IMR-90 (cell line): ENCODE results near the gene ZDHHC12. TPM values are rescaled to one million over a fixed set of nuclear protein-coding genes. Genes with fewer than 3 reads are reported as not detected.

ENCODE experiments used
- ATAC-seq: fragments of 200-7000 bp; cut with Tn5 transposase; 2 replicates; pipeline ENCODE4 v1.9.1; 2020; ENCODE audit warnings: low read depth, mild to moderate bottlenecking, moderate library complexity
- BruUV-seq: library from RNA; stranded (reverse); fragments of 400-500 nt; replicated peaks from 2 replicates; lab custom pipeline; 2021; lab: Mats Ljungman, UMichigan
- CTCF ChIA-PET: fragments of 300-600 bp; formaldehyde crosslinking; extraction: SDS; loops from one replicate; lab custom pipeline; 2021; ENCODE audit warnings: antibody characterized with exemption; lab: Yijun Ruan, JAX
- POLR2A ChIA-PET: fragments of 300-600 bp; sonication (Branson Sonifier 250); formaldehyde crosslinking; loops from one replicate; lab custom pipeline; 2022; ENCODE audit warnings: antibody characterized with exemption; ENCODE audit not compliant: unreplicated experiment; lab: Charles Lee
- DNase-seq: peaks from one replicate; pipeline ENCODE4 v3.0.0; 2013
- H2AFZ ChIP-seq: replicated peaks from 2 replicates; pipeline ENCODE3; 2013; ENCODE audit warnings: low read length, mild to moderate bottlenecking; ENCODE audit not compliant: poor library complexity
- H2AK5ac ChIP-seq: 2 replicates; pipeline ENCODE4 v1.6.1; 2013; ENCODE audit warnings: low read depth, low read length, inconsistent platforms
- H2AK9ac ChIP-seq: replicated peaks from 2 replicates; pipeline ENCODE3; 2013; ENCODE audit warnings: mild to moderate bottlenecking, low read depth, low read length, moderate library complexity; ENCODE audit not compliant: poor library complexity
- H2BK120ac ChIP-seq: 2 replicates; pipeline ENCODE4 v1.6.1; 2013; ENCODE audit warnings: low read depth, low read length, inconsistent platforms
- H2BK15ac ChIP-seq: 3 replicates; pipeline ENCODE4 v1.6.1; 2013; ENCODE audit warnings: low read depth, low read length, inconsistent platforms
- H2BK20ac ChIP-seq: 2 replicates; pipeline ENCODE4 v1.6.1; 2013; ENCODE audit warnings: low read depth, mild to moderate bottlenecking, inconsistent platforms, low read length, moderate library complexity
- H2BK5ac ChIP-seq: 2 replicates; pipeline ENCODE4 v1.6.1; 2013; ENCODE audit warnings: mild to moderate bottlenecking, low read depth, low read length, inconsistent platforms; ENCODE audit not compliant: poor library complexity, severe bottlenecking
- H3K14ac ChIP-seq: replicated peaks from 2 replicates; pipeline ENCODE4 v1.6.1; 2013; ENCODE audit warnings: low read depth, low read length, inconsistent platforms
- H3K18ac ChIP-seq: 2 replicates; pipeline ENCODE4 v1.6.1; 2013; ENCODE audit warnings: low read depth, low read length, control low read depth
- H3K23ac ChIP-seq: 2 replicates; pipeline ENCODE4 v1.6.1; 2013; ENCODE audit warnings: low read depth, low read length, inconsistent platforms
- H3K27ac ChIP-seq: 2 replicates; pipeline ENCODE4 v1.5.1; 2013; ENCODE audit warnings: mild to moderate bottlenecking, control low read depth, low read length; ENCODE audit not compliant: insufficient read depth
- H3K27me3 ChIP-seq: 2 replicates; pipeline ENCODE4 v1.6.1; 2013; ENCODE audit warnings: low read length; ENCODE audit not compliant: control insufficient read depth, insufficient read depth
- H3K36me3 ChIP-seq: 2 replicates; pipeline ENCODE4 v1.6.1; 2013; ENCODE audit warnings: low read length, mixed read lengths; ENCODE audit not compliant: control insufficient read depth, insufficient read depth
- H3K4ac ChIP-seq: 2 replicates; pipeline ENCODE4 v1.6.1; 2013; ENCODE audit warnings: low read depth, low read length, inconsistent platforms
- H3K4me1 ChIP-seq: 2 replicates; pipeline ENCODE4 v1.6.1; 2013; ENCODE audit warnings: low read length, mixed read lengths; ENCODE audit not compliant: control insufficient read depth, insufficient read depth
- H3K4me2 ChIP-seq: 2 replicates; pipeline ENCODE4 v1.6.1; 2013; ENCODE audit warnings: low read depth, mild to moderate bottlenecking, control low read depth, low read length, moderate library complexity
- H3K4me3 ChIP-seq: 2 replicates; pipeline ENCODE4 v1.5.1; 2013; ENCODE audit warnings: low read depth, mild to moderate bottlenecking, control low read depth, low read length, moderate library complexity; ENCODE audit not compliant: insufficient read depth
- H3K56ac ChIP-seq: 2 replicates; pipeline ENCODE4 v1.6.1; 2013; ENCODE audit warnings: low read length, inconsistent platforms; ENCODE audit not compliant: insufficient read depth; ENCODE audit errors: extremely low read depth
- H3K79me1 ChIP-seq, 2 experiments: 2 replicates each; pipeline ENCODE4 v1.6.1; 2013; ENCODE audit warnings: low read length in 2 of 2, inconsistent platforms in 1 of 2, low read depth in 1 of 2
- H3K9ac ChIP-seq: 2 replicates; pipeline ENCODE4 v1.6.1; 2013; ENCODE audit warnings: low read depth, low read length, control low read depth
- H3K9me1 ChIP-seq: 2 replicates; pipeline ENCODE4 v1.6.1; 2013; ENCODE audit warnings: low read length, inconsistent platforms; ENCODE audit not compliant: insufficient read depth
- H3K9me3 ChIP-seq: 2 replicates; pipeline ENCODE4 v1.6.1; 2013; ENCODE audit warnings: low read length; ENCODE audit not compliant: control insufficient read depth, insufficient read depth
- H4K20me1 ChIP-seq: 2 replicates; pipeline ENCODE4 v1.6.1; 2013; ENCODE audit warnings: low read length, inconsistent platforms; ENCODE audit not compliant: insufficient read depth
- H4K5ac ChIP-seq: 2 replicates; pipeline ENCODE4 v1.6.1; 2013; ENCODE audit warnings: mild to moderate bottlenecking, low read depth, low read length, control low read depth
- H4K8ac ChIP-seq, 2 experiments: 2 replicates each; pipeline ENCODE4 v1.6.1; 2013; ENCODE audit warnings: low read depth in 2 of 2, low read length in 2 of 2, control low read depth in 1 of 2, inconsistent platforms in 1 of 2
- H4K91ac ChIP-seq: 2 replicates; pipeline ENCODE4 v1.6.1; 2013; ENCODE audit warnings: low read depth, low read length, inconsistent platforms; ENCODE audit not compliant: insufficient read depth
- BHLHE40 ChIP-seq: fragments of 150-350 bp; IDR thresholded peaks from 2 replicates; pipeline ENCODE4 v1.6.1; 2016; ENCODE audit warnings: mild to moderate bottlenecking, low read depth, low read length
- MAFK ChIP-seq: IDR thresholded peaks from 2 replicates; pipeline ENCODE4 v1.6.1; 2012; ENCODE audit warnings: low read depth, low read length, improper control_type of control experiment
- MAZ ChIP-seq: IDR thresholded peaks from 2 replicates; pipeline ENCODE4 v1.6.1; 2012; ENCODE audit warnings: low read depth, mild to moderate bottlenecking, low read length, improper control_type of control experiment, moderate library complexity, borderline replicate concordance
- POLR2A ChIP-seq: IDR thresholded peaks from 2 replicates; pipeline ENCODE4 v1.6.1; 2012; ENCODE audit warnings: mild to moderate bottlenecking, low read depth, low read length
- RAD21 ChIP-seq: IDR thresholded peaks from 2 replicates; pipeline ENCODE4 v1.6.1; 2012; ENCODE audit warnings: low read length, improper control_type of control experiment
- RCOR1 ChIP-seq: IDR thresholded peaks from 2 replicates; pipeline ENCODE4 v1.6.1; 2012; ENCODE audit warnings: mild to moderate bottlenecking, low read length, improper control_type of control experiment; ENCODE audit not compliant: insufficient replicate concordance
- RFX5 ChIP-seq: IDR thresholded peaks from 2 replicates; pipeline ENCODE4 v1.8.0; 2012; ENCODE audit warnings: low read depth, mild to moderate bottlenecking, low read length, moderate library complexity
- SMC3 ChIP-seq: fragments of 150-350 bp; IDR thresholded peaks from 2 replicates; pipeline ENCODE4 v1.6.1; 2016; ENCODE audit warnings: low read depth, mild to moderate bottlenecking, antibody characterized with exemption, low read length, moderate library complexity
- WGBS, 2 experiments: methylation state at CpG; one replicate each; pipeline versions ENCODE4 v1.1.5 to v1.1.7; 2013; ENCODE audit warnings: missing lambda C conversion rate in 2 of 2; ENCODE audit not compliant: insufficient read length in 1 of 2; ENCODE audit errors: extremely low coverage in 2 of 2; 5-methylcytosine and 5-hydroxymethylcytosine counted together
- dilution Hi-C: fragments of 300-500 bp; cut with HindIII; formaldehyde crosslinking; loops from one replicate; pipeline ENCODE4 v1.14.3; 2018; ENCODE audit warnings: low sequenced_read_pairs; ENCODE audit not compliant: unreplicated experiment
- in situ Hi-C: fragments of 300-500 bp; cut with MboI; formaldehyde crosslinking; loops from 3 replicates; pipeline ENCODE4 v1.14.3; 2019; ENCODE audit warnings: low sequenced_read_pairs, inconsistent platforms, mixed read lengths
- intact Hi-C: fragments of 100-400 bp; cut with micrococcal nuclease; formaldehyde crosslinking; loops from 2 replicates; pipeline ENCODE4 v1.10.0; 2022
- polyA plus RNA-seq, 3 experiments: library from polyadenylated mRNA; depleted of rRNA; stranded (reverse); fragments of >200 nt; gene quantifications; 2 replicates each; pipeline ENCODE4 v1.2.3, GENCODE V29; 2012; ENCODE audit warnings: low replicate concordance in 1 of 3
- total RNA-seq: library from RNA; depleted of rRNA; stranded (reverse); fragments of >200 nt; gene quantifications from 2 replicates; pipeline ENCODE4 v1.2.3, GENCODE V29; 2012
- TF ChIP-seq, protein P1 (sequence below): fragments of 150-350 bp; IDR thresholded peaks from 2 replicates; pipeline ENCODE4 v1.6.1; 2016; ENCODE audit warnings: low read depth, mild to moderate bottlenecking, low read length, moderate library complexity, borderline replicate concordance

Gene ZDHHC12
- total and polyA plus RNA-seq, 2 of the 4 experiments (the other 2 are of a cell fraction), result 16.7 to 60.7 TPM

DNA sequence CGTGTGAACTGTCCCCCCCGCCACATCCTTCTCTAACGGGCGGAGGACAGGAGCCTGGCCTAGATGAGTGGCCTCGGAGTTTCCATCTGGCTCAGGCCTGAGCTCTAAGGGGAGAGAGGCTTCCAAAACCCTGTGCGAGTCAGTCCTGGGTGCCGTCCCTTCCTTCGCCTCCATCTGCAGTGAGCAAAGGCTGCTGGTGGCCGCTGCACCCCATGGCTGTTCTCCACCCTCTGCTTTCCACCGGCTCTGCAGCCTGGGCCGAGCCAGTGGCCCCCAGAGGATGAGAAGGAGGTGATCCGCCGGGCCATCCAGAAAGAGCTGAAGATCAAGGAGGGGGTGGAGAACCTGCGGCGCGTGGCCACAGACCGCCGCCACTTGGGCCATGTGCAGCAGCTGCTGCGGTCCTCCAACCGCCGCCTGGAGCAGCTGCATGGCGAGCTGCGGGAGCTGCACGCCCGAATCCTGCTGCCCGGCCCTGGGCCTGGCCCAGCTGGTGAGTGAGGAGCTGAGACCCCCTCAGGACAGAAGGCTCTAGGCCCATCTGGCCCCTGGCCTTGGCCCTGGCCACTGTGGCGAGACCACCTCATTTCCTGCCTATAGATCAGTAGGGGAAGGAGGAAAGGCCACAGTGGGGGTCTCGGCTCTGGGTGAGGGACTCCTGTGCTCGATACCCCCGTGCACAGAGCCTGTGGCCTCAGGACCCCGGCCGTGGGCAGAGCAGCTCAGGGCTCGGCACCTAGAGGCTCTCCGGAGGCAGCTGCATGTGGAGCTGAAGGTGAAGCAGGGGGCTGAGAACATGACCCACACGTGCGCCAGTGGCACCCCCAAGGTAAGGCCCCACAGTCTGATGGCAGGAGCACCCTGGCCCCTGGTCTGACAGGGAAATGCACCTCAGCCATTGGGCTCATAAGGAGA is 18.6 kb downstream of the ZDHHC12 start:
- H3K56ac ChIP-seq, result no peak overlapping the region
- no peak overlapping the region for H3K14ac ChIP-seq
- no peak overlapping the region for H3K4me2 ChIP-seq
- no peak overlapping the region for H3K4me3 ChIP-seq
- no peak overlapping the region for H4K8ac ChIP-seq
- no peak overlapping the region for H3K27ac ChIP-seq
- H2BK120ac ChIP-seq, result no peak overlapping the region
- no TSS peak for BruUV-seq
- in situ Hi-C loops, result no loop called here
- H3K18ac ChIP-seq, result no peak overlapping the region
- H2BK5ac ChIP-seq, result no peak overlapping the region
- TF ChIP-seq, protein P1, sequence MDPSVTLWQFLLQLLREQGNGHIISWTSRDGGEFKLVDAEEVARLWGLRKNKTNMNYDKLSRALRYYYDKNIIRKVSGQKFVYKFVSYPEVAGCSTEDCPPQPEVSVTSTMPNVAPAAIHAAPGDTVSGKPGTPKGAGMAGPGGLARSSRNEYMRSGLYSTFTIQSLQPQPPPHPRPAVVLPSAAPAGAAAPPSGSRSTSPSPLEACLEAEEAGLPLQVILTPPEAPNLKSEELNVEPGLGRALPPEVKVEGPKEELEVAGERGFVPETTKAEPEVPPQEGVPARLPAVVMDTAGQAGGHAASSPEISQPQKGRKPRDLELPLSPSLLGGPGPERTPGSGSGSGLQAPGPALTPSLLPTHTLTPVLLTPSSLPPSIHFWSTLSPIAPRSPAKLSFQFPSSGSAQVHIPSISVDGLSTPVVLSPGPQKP, result no peak
- no peak for TF ChIP-seq RAD21
- TF ChIP-seq RCOR1, result no peak
- no peak for TF ChIP-seq RFX5
- TF ChIP-seq MAFK, result no peak
- TF ChIP-seq POLR2A, result no peak
- no peak for TF ChIP-seq SMC3
- TF ChIP-seq BHLHE40, result no peak
- TF ChIP-seq MAZ, result no peak
- peaks cover 0 to 17% of the 10 kb centered on the region in 2 experiments; a peak in 3 of 4 replicates for H3K79me1 ChIP-seq
- no peaks in the 10 kb centered on the region for H3K9me3 ChIP-seq
- POLR2A ChIA-PET, result no interaction called here
- CTCF ChIA-PET, result no interaction called here
- no peak overlapping the region for H2AK5ac ChIP-seq
- no peaks in the 10 kb centered on the region for H3K36me3 ChIP-seq
- intact Hi-C loops, result no loop called here
- no peaks in the 10 kb centered on the region for H3K4me1 ChIP-seq
- H2AK9ac ChIP-seq, result peak overlapping the region; percentile 72
- H4K5ac ChIP-seq, result no peak overlapping the region
- no peak overlapping the region for H3K23ac ChIP-seq
- H3K9ac ChIP-seq, result no peak overlapping the region
- no peaks in the 10 kb centered on the region for H3K27me3 ChIP-seq
- 93% methylated on average over 10 of the region's 36 CpGs; no CpG with 5 or more reads in 1 of the 2 experiments for WGBS, 2 experiments
- H4K91ac ChIP-seq, result no peak overlapping the region
- no peak overlapping the region for H3K4ac ChIP-seq
- no peaks in the 10 kb centered on the region for H4K20me1 ChIP-seq
- H2BK15ac ChIP-seq, result no peak overlapping the region
- peaks cover 9% of the 10 kb centered on the region for H3K9me1 ChIP-seq
- no peak for DNase-seq
- dilution Hi-C loops, result no loop called here
- no peak for ATAC-seq
- H2BK20ac ChIP-seq, result no peak overlapping the region
- no peak overlapping the region for H2AFZ ChIP-seq
